GM18520 (cell line): ENCODE measurements around the gene RPRD2.

ENCODE experiments used
- ATAC-seq: cut with Tn5 transposase; IDR thresholded peaks from one replicate; pipeline ENCODE4 v1.9.1; 2021; ENCODE audit not compliant: unreplicated experiment

Gene RPRD2

GRCh38 chr1:150469291-150469690, 105.3 kb downstream of the RPRD2 start:
- no peak for ATAC-seq

GRCh38 chr1:150472601-150473200, 108.8 kb downstream of the RPRD2 start:
- ATAC-seq: no peak

- ATAC-seq: no peak
These were observed 109.7 kb downstream of the RPRD2 start for GRCh38 chr1:150473659-150474058.

- ATAC-seq: no peak
These were observed 110.9 kb downstream of the RPRD2 start for GRCh38 chr1:150474869-150475268.

- ATAC-seq: no peak
These were observed 112.8 kb downstream of the RPRD2 start for GRCh38 chr1:150476754-150477153.

GRCh38 chr1:150477320-150477719, 113.4 kb downstream of the RPRD2 start:
- ATAC-seq: no peak

GRCh38 chr1:150477733-150478132, 113.8 kb downstream of the RPRD2 start:
- ATAC-seq: no peak

- ATAC-seq: no peak
These were observed 115.4 kb downstream of the RPRD2 start for GRCh38 chr1:150479370-150479769.

- ATAC-seq: no peak
These were observed 116.0 kb downstream of the RPRD2 start for GRCh38 chr1:150479927-150480352.

- ATAC-seq: no peak
These were observed 120.5 kb downstream of the RPRD2 start for GRCh38 chr1:150484431-150484830.

- no peak for ATAC-seq
These were observed 120.9 kb downstream of the RPRD2 start for GRCh38 chr1:150484861-150485260.

GRCh38 chr1:150486966-150487762, 123.2 kb downstream of the RPRD2 start, which contains the start of gene TARS2:
Gene TARS2, plus strand, starts transcription at chr1:150487419. Its CDS starts 32 bp downstream, at chr1:150487451.
- ATAC-seq: peak; percentile 100

- ATAC-seq: no peak
These were observed 123.8 kb downstream of the RPRD2 start for GRCh38 chr1:150487763-150488115.

GRCh38 chr1:150493175-150493574, 129.2 kb downstream of the RPRD2 start:
- ATAC-seq: no peak

- no peak for ATAC-seq
These were observed 134.4 kb downstream of the RPRD2 start for GRCh38 chr1:150498342-150498741.

- ATAC-seq: no peak
These were observed 141.5 kb downstream of the RPRD2 start for GRCh38 chr1:150505431-150505830.

- ATAC-seq: no peak
These were observed 144.2 kb downstream of the RPRD2 start, which contains the start of gene ECM1 for GRCh38 chr1:150507912-150508864. Gene ECM1, plus strand, starts transcription at chr1:150508109. Its CDS starts 101 bp downstream, at chr1:150508210.

GRCh38 chr1:150508982-150509381, 145.0 kb downstream of the RPRD2 start:
- ATAC-seq: no peak

GRCh38 chr1:150511551-150511950, 147.6 kb downstream of the RPRD2 start:
- ATAC-seq: no peak

GRCh38 chr1:150511985-150512660, 148.2 kb downstream of the RPRD2 start:
- ATAC-seq: no peak

- no peak for ATAC-seq
These were observed 148.9 kb downstream of the RPRD2 start for GRCh38 chr1:150512846-150513245.
